Measurements from ENCODE around the gene ADTRP.

- TF ChIP-seq POLR2A (IDR thresholded peaks at IDR 0.05), result no peak
- TF ChIP-seq CTCF (IDR thresholded peaks at IDR 0.05), result no peak
Observed at GRCh38 chr6:11769244-11769643, 9.4 kb downstream of the ADTRP start.

Measured in lower leg skin (tissue), 3 donors.